WTC11 (cell line): ENCODE measurements around the gene ZFP90. TPM values are rescaled to one million over a fixed set of nuclear protein-coding genes. Genes with fewer than 3 reads are reported as not detected.

ENCODE experiments used
- ATAC-seq: fragments of 200-7000 bp; cut with Tn5 transposase; 2 replicates; pipeline ENCODE4 v1.10.0; 2021; ENCODE audit warnings: mild to moderate bottlenecking, moderate library complexity
- CTCF ChIA-PET: fragments of 300-600 bp; sonication (Branson Sonifier 250); formaldehyde crosslinking; loops from one replicate; lab custom pipeline; 2021; ENCODE audit warnings: antibody characterized with exemption; lab: Charles Lee
- POLR2A ChIA-PET: fragments of 350-600 bp; sonication (Branson Sonifier 250); formaldehyde crosslinking; loops from one replicate; lab custom pipeline; 2021; ENCODE audit warnings: antibody characterized with exemption; lab: Charles Lee
- DNase-seq: peaks from one replicate; pipeline ENCODE4 v3.0.0; 2021; ENCODE audit warnings: low spot score
- H3K27ac Mint-ChIP-seq: 2 replicates; pipeline ENCODE4 v1.8.0; 2021; ENCODE audit warnings: mixed read lengths
- H3K27me3 Mint-ChIP-seq: 2 replicates; pipeline ENCODE4 v1.8.0; 2021; ENCODE audit warnings: low read depth, mild to moderate bottlenecking, moderate library complexity, mixed read lengths
- H3K36me3 Mint-ChIP-seq: 2 replicates; pipeline ENCODE4 v1.8.0; 2021; ENCODE audit warnings: mixed read lengths
- H3K4me1 Mint-ChIP-seq: 2 replicates; pipeline ENCODE4 v1.8.0; 2022; ENCODE audit warnings: mixed read lengths
- H3K4me3 Mint-ChIP-seq: 2 replicates; pipeline ENCODE4 v1.8.0; 2021; ENCODE audit warnings: mild to moderate bottlenecking, moderate library complexity, mixed read lengths
- H3K9me3 Mint-ChIP-seq: 2 replicates; pipeline ENCODE4 v1.8.0; 2021; ENCODE audit warnings: mixed read lengths
- ETV6 ChIP-seq: sonication (generic); formaldehyde crosslinking; IDR thresholded peaks from 2 replicates; pipeline ENCODE4 v1.8.1; 2022; ENCODE audit warnings: mild to moderate bottlenecking, missing genetic modification reagents
- FOXJ3 ChIP-seq: sonication (generic); formaldehyde crosslinking; IDR thresholded peaks from 2 replicates; pipeline ENCODE4 v1.9.0; 2021; ENCODE audit warnings: missing genetic modification reagents, mild to moderate bottlenecking, borderline replicate concordance
- HMGA2 ChIP-seq: fragments of 250-450 bp; sonication (Bioruptor Pico); IDR thresholded peaks from 2 replicates; pipeline ENCODE4 v1.4.0; 2021; ENCODE audit warnings: mild to moderate bottlenecking, moderate library complexity
- IRF2 ChIP-seq: sonication (generic); formaldehyde crosslinking; IDR thresholded peaks from 2 replicates; pipeline ENCODE4 v1.8.0; 2022; ENCODE audit warnings: low read depth, missing genetic modification reagents, borderline replicate concordance
- JAZF1 ChIP-seq: fragments of 250-450 bp; sonication (Bioruptor Pico); IDR thresholded peaks from 2 replicates; pipeline ENCODE4 v1.9.0; 2021; ENCODE audit warnings: moderate library complexity, mild to moderate bottlenecking, inconsistent platforms
- MXD4 ChIP-seq: fragments of 250-450 bp; sonication (Bioruptor Pico); IDR thresholded peaks from 2 replicates; pipeline ENCODE4 v1.8.0; 2021; ENCODE audit warnings: mild to moderate bottlenecking, moderate library complexity, borderline replicate concordance
- PRRX2 ChIP-seq: fragments of 250-450 bp; sonication (Bioruptor Pico); IDR thresholded peaks from 2 replicates; pipeline ENCODE4 v1.8.0; 2021; ENCODE audit warnings: mild to moderate bottlenecking
- SMAD3 ChIP-seq: sonication (generic); formaldehyde crosslinking; IDR thresholded peaks from 2 replicates; pipeline ENCODE4 v1.8.0; 2022; ENCODE audit warnings: missing genetic modification reagents, mild to moderate bottlenecking, borderline replicate concordance
- SMAD4 ChIP-seq: sonication (generic); formaldehyde crosslinking; IDR thresholded peaks from 2 replicates; pipeline ENCODE4 v1.8.0; 2022; ENCODE audit warnings: mild to moderate bottlenecking, missing genetic modification reagents
- ZBTB21 ChIP-seq: sonication (generic); formaldehyde crosslinking; IDR thresholded peaks from 2 replicates; pipeline ENCODE4 v1.8.1; 2023; ENCODE audit warnings: mild to moderate bottlenecking, missing genetic modification reagents, borderline replicate concordance
- ZNF121 ChIP-seq: sonication (generic); formaldehyde crosslinking; IDR thresholded peaks from 2 replicates; pipeline ENCODE4 v1.8.0; 2023; ENCODE audit warnings: missing genetic modification reagents
- total RNA-seq: library from RNA; stranded (reverse); gene quantifications from 3 replicates; pipeline ENCODE4 v1.2.3, GENCODE V29; 2021
- TF ChIP-seq, protein P1 (sequence below): fragments of 250-450 bp; sonication (Bioruptor Pico); IDR thresholded peaks from 2 replicates; pipeline ENCODE4 v1.9.0; 2021; ENCODE audit warnings: moderate library complexity, mild to moderate bottlenecking, inconsistent platforms, borderline replicate concordance
- TF ChIP-seq, protein P2 (sequence below): fragments of 250-450 bp; sonication (Bioruptor Pico); IDR thresholded peaks from 2 replicates; pipeline ENCODE4 v1.9.0; 2021; ENCODE audit warnings: mild to moderate bottlenecking, borderline replicate concordance
- TF ChIP-seq, protein P3 (sequence below): sonication (generic); formaldehyde crosslinking; IDR thresholded peaks from 2 replicates; pipeline ENCODE4 v1.8.1; 2022; ENCODE audit warnings: low read depth, mild to moderate bottlenecking, moderate library complexity, missing genetic modification reagents, borderline replicate concordance
- TF ChIP-seq, protein P4 (sequence below): sonication (generic); formaldehyde crosslinking; IDR thresholded peaks from 2 replicates; pipeline ENCODE4 v1.8.1; 2022; ENCODE audit warnings: low read depth, missing genetic modification reagents, borderline replicate concordance
- TF ChIP-seq, protein P5 (sequence below): sonication (generic); formaldehyde crosslinking; IDR thresholded peaks from 2 replicates; pipeline ENCODE4 v1.8.0; 2023; ENCODE audit warnings: missing genetic modification reagents
- TF ChIP-seq, protein P6 (sequence below): sonication (generic); formaldehyde crosslinking; IDR thresholded peaks from 2 replicates; pipeline ENCODE4 v1.8.0; 2023; ENCODE audit warnings: missing genetic modification reagents, mild to moderate bottlenecking, borderline replicate concordance

Gene ZFP90
- total RNA-seq, 1 experiment from 2014 or later, result 21.7 TPM

DNA sequence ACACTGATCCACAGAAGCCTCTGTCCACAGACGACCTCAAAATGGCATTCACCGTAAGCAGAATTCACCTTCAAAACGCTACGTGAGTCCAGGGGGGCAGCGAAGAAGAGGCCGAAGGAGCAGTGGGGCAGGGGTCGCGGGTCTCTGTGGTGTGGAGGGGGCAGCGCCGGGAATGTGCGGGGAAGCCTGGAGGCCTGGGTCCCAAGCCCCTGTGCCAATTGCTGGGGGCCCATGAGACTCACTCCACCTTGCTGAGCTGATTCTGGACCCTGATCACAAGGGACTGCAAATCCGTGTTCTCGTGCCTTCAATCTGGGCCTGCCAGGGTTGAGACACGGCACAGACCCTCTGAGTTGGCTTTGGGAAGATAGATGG lies 47.5 kb upstream of the ZFP90 start:
- H3K9me3 Mint-ChIP-seq, result peaks cover 13% of the 10 kb centered on the region
- no peak for DNase-seq
- no peak overlapping the region for H3K4me3 Mint-ChIP-seq
- peaks cover 29% of the 10 kb centered on the region for H3K4me1 Mint-ChIP-seq
- H3K27ac Mint-ChIP-seq, result peak overlapping the region; percentile 41
- no peak for ATAC-seq
- TF ChIP-seq HMGA2 (CRISPR knock-in tag), result no peak
- no peaks in the 10 kb centered on the region; the same call in 1 of the 2 replicates for H3K27me3 Mint-ChIP-seq
- H3K36me3 Mint-ChIP-seq, result no peaks in the 10 kb centered on the region; the same call in 1 of the 2 replicates
- CTCF ChIA-PET, result interaction anchor here (1.2 to 2.4 kb wide), 4 partner anchors 18 to 127 kb away, joined by 3 to 7 read pairs (median 4); no protein-coding TSS in a partner anchor
- POLR2A ChIA-PET, result no interaction called here

DNA sequence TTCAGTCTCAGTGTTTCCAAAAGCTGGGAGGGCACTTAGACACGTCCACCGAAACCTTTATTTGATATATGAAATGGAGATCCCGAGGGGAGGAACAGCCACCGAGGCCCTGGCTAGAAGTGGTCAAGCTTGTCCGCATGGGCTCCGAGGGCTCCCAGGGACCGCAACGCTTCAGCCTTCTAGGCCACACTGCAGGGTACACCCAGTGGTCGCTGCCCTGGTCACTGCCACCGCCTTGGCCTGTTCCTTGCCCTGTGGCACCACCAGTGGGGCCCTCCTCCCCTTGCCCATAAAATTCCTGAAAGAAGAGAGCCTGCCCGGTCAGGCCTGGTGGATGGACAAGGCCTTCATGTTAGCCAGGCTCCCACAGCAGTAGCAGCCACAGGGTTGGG lies 46.9 kb upstream of the ZFP90 start:
- peaks cover 13% of the 10 kb centered on the region for H3K9me3 Mint-ChIP-seq
- ChIA-PET POLR2A (no interaction called here), CTCF (interaction anchor here (1.3 to 2.4 kb wide), 3 partner anchors 18 to 37 kb away, joined by 3 to 7 read pairs (median 3); no protein-coding TSS in a partner anchor)
- no peak for TF ChIP-seq ZBTB21 (CRISPR knock-in tag)
- TF ChIP-seq ZNF121 (CRISPR knock-in tag), result no peak
- no peak for TF ChIP-seq PRRX2
- no peak for TF ChIP-seq SMAD3
- no peak for TF ChIP-seq IRF2
- no peaks in the 10 kb centered on the region; the same call in 1 of the 2 replicates for H3K27me3 Mint-ChIP-seq
- DNase-seq (no peak), ATAC-seq (no peak)
- H3K36me3 Mint-ChIP-seq, result no peaks in the 10 kb centered on the region; the same call in 1 of the 2 replicates
- peaks cover 23% of the 10 kb centered on the region for H3K4me1 Mint-ChIP-seq
- no peak overlapping the region for H3K27ac Mint-ChIP-seq
- H3K4me3 Mint-ChIP-seq, result no peak overlapping the region

DNA sequence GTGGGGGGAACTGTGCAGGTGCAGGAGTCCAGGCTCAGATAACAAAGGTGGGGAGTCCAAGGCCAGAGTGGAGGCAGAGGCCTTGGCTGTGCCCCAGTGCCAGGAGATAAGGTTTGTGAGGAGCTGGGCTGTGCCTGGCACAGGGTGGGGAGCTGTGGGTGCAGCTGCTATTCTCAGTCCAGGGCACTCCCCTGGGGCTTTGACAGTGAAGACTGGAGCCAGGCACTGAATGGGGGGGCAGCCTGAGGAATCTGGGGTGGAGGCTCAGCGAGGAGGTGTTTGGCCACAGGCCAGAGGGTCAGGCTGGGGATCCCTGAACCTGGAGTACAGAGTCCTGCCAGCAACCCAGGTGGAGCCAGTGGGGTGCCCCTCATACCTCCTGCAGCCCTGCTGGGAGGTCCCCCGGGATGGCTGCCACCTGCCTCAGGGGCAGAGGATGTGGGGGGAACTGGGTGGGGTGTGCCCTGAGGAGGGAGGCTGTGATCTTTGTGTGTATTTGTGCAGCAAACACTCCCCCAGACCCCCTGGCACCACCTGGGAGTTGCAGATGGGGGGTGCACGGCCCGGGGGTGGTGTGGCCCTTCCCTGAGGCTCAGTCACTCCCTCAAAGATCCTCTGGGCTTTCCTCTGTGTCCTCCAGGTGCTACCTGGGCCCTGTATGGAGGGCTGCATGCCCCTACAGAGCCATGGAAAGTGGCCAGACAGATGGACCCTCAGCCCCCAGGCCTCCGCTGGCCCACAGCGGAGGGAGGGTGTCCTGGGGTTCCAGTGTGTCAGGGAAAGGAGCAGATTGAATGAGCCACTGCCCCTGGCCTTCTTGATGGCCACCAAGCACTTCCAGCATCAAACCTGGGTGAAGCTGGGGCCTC lies 46.3 kb upstream of the ZFP90 start:
- H3K4me1 Mint-ChIP-seq, result peaks cover 18% of the 10 kb centered on the region
- CTCF ChIA-PET, result interaction anchor here (1.4 to 2.4 kb wide), 2 partner anchors 17 to 36 kb away, joined by 3 to 7 read pairs; no protein-coding TSS in a partner anchor
- POLR2A ChIA-PET, result no interaction called here
- no peak for DNase-seq
- no peak for ATAC-seq
- H3K9me3 Mint-ChIP-seq, result peaks cover 13% of the 10 kb centered on the region
- H3K27ac Mint-ChIP-seq, result no peak overlapping the region
- no peaks in the 10 kb centered on the region; the same call in 1 of the 2 replicates for H3K27me3 Mint-ChIP-seq
- H3K4me3 Mint-ChIP-seq, result no peak overlapping the region
- H3K36me3 Mint-ChIP-seq, result no peaks in the 10 kb centered on the region; the same call in 1 of the 2 replicates
- TF ChIP-seq, protein P1, sequence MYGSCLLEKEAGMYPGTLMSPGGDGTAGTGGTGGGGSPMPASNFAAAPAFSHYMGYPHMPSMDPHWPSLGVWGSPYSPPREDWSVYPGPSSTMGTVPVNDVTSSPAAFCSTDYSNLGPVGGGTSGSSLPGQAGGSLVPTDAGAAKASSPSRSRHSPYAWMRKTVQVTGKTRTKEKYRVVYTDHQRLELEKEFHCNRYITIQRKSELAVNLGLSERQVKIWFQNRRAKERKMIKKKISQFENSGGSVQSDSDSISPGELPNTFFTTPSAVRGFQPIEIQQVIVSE (CRISPR knock-in tag), result no peak
- TF ChIP-seq MXD4 (CRISPR knock-in tag) (no peak), JAZF1 (CRISPR knock-in tag) (no peak), FOXJ3 (CRISPR knock-in tag) (no peak), ZNF121 (CRISPR knock-in tag) (no peak), SMAD4 (CRISPR knock-in tag) (no peak), ETV6 (CRISPR knock-in tag) (no peak)
- TF ChIP-seq, protein P2, sequence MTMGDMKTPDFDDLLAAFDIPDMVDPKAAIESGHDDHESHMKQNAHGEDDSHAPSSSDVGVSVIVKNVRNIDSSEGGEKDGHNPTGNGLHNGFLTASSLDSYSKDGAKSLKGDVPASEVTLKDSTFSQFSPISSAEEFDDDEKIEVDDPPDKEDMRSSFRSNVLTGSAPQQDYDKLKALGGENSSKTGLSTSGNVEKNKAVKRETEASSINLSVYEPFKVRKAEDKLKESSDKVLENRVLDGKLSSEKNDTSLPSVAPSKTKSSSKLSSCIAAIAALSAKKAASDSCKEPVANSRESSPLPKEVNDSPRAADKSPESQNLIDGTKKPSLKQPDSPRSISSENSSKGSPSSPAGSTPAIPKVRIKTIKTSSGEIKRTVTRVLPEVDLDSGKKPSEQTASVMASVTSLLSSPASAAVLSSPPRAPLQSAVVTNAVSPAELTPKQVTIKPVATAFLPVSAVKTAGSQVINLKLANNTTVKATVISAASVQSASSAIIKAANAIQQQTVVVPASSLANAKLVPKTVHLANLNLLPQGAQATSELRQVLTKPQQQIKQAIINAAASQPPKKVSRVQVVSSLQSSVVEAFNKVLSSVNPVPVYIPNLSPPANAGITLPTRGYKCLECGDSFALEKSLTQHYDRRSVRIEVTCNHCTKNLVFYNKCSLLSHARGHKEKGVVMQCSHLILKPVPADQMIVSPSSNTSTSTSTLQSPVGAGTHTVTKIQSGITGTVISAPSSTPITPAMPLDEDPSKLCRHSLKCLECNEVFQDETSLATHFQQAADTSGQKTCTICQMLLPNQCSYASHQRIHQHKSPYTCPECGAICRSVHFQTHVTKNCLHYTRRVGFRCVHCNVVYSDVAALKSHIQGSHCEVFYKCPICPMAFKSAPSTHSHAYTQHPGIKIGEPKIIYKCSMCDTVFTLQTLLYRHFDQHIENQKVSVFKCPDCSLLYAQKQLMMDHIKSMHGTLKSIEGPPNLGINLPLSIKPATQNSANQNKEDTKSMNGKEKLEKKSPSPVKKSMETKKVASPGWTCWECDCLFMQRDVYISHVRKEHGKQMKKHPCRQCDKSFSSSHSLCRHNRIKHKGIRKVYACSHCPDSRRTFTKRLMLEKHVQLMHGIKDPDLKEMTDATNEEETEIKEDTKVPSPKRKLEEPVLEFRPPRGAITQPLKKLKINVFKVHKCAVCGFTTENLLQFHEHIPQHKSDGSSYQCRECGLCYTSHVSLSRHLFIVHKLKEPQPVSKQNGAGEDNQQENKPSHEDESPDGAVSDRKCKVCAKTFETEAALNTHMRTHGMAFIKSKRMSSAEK, result no peak
- TF ChIP-seq, protein P3, sequence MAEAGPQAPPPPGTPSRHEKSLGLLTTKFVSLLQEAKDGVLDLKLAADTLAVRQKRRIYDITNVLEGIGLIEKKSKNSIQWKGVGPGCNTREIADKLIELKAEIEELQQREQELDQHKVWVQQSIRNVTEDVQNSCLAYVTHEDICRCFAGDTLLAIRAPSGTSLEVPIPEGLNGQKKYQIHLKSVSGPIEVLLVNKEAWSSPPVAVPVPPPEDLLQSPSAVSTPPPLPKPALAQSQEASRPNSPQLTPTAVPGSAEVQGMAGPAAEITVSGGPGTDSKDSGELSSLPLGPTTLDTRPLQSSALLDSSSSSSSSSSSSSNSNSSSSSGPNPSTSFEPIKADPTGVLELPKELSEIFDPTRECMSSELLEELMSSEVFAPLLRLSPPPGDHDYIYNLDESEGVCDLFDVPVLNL (CRISPR knock-in tag), result no peak
- TF ChIP-seq, protein P4, sequence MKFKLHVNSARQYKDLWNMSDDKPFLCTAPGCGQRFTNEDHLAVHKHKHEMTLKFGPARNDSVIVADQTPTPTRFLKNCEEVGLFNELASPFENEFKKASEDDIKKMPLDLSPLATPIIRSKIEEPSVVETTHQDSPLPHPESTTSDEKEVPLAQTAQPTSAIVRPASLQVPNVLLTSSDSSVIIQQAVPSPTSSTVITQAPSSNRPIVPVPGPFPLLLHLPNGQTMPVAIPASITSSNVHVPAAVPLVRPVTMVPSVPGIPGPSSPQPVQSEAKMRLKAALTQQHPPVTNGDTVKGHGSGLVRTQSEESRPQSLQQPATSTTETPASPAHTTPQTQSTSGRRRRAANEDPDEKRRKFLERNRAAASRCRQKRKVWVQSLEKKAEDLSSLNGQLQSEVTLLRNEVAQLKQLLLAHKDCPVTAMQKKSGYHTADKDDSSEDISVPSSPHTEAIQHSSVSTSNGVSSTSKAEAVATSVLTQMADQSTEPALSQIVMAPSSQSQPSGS, result no peak
- TF ChIP-seq, protein P5, sequence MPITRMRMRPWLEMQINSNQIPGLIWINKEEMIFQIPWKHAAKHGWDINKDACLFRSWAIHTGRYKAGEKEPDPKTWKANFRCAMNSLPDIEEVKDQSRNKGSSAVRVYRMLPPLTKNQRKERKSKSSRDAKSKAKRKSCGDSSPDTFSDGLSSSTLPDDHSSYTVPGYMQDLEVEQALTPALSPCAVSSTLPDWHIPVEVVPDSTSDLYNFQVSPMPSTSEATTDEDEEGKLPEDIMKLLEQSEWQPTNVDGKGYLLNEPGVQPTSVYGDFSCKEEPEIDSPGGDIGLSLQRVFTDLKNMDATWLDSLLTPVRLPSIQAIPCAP (CRISPR knock-in tag), result no peak
- TF ChIP-seq, protein P6, sequence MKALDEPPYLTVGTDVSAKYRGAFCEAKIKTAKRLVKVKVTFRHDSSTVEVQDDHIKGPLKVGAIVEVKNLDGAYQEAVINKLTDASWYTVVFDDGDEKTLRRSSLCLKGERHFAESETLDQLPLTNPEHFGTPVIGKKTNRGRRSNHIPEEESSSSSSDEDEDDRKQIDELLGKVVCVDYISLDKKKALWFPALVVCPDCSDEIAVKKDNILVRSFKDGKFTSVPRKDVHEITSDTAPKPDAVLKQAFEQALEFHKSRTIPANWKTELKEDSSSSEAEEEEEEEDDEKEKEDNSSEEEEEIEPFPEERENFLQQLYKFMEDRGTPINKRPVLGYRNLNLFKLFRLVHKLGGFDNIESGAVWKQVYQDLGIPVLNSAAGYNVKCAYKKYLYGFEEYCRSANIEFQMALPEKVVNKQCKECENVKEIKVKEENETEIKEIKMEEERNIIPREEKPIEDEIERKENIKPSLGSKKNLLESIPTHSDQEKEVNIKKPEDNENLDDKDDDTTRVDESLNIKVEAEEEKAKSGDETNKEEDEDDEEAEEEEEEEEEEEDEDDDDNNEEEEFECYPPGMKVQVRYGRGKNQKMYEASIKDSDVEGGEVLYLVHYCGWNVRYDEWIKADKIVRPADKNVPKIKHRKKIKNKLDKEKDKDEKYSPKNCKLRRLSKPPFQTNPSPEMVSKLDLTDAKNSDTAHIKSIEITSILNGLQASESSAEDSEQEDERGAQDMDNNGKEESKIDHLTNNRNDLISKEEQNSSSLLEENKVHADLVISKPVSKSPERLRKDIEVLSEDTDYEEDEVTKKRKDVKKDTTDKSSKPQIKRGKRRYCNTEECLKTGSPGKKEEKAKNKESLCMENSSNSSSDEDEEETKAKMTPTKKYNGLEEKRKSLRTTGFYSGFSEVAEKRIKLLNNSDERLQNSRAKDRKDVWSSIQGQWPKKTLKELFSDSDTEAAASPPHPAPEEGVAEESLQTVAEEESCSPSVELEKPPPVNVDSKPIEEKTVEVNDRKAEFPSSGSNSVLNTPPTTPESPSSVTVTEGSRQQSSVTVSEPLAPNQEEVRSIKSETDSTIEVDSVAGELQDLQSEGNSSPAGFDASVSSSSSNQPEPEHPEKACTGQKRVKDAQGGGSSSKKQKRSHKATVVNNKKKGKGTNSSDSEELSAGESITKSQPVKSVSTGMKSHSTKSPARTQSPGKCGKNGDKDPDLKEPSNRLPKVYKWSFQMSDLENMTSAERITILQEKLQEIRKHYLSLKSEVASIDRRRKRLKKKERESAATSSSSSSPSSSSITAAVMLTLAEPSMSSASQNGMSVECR (CRISPR knock-in tag), result no peak
